HCT116 (cell line): ENCODE data around the gene SNRNP27. TPM values are rescaled to one million over a fixed set of nuclear protein-coding genes. Genes with fewer than 3 reads are reported as not detected.

Source experiments
- ATAC-seq: fragments of 200-7000 bp; cut with Tn5 transposase; 2 replicates; pipeline ENCODE4 v1.9.1; 2020; ENCODE audit warnings: mild to moderate bottlenecking, moderate library complexity
- BruUV-seq: library from RNA; stranded (reverse); fragments of 400-500 nt; replicated peaks from 2 replicates; lab custom pipeline; 2021; lab: Mats Ljungman, UMichigan
- CTCF ChIA-PET: fragments of 300-600 bp; sonication (Branson Sonifier 250); formaldehyde crosslinking; loops from one replicate; lab custom pipeline; 2021; ENCODE audit warnings: antibody characterized with exemption; lab: Charles Lee
- POLR2A ChIA-PET: fragments of 300-600, 350-600 bp; sonication (Branson Sonifier 250); formaldehyde crosslinking; loops from one replicate; lab custom pipeline; 2021; ENCODE audit warnings: antibody characterized with exemption; lab: Charles Lee
- RAD21 ChIA-PET, 2 experiments: fragments of 300-600 bp; sonication (Branson Sonifier 250); formaldehyde crosslinking; loops; one replicate each; lab custom pipeline; 2023; ENCODE audit warnings: low total read pairs in 2 of 2; ENCODE audit not compliant: uncharacterized antibody in 2 of 2, unreplicated experiment in 2 of 2, low non-redundant PET in 1 of 2; lab: Charles Lee
- DNase-seq: peaks from one replicate; pipeline ENCODE4 v3.0.0-alpha.2; 2010; ENCODE audit warnings: low read depth, low spot score
- H2AFZ ChIP-seq: fragments of 200-600 bp; shearing (Covaris generic), sonication (generic); 2 replicates; pipeline ENCODE4 v1.6.1; 2017; ENCODE audit warnings: low read depth, mixed run types, mixed read lengths, antibody characterized with exemption, low read length; ENCODE audit not compliant: poor library complexity, severe bottlenecking
- H3K27ac ChIP-seq: 2 replicates; pipeline ENCODE4 v1.5.1; 2012; ENCODE audit warnings: low read depth, low read length
- H3K27me3 ChIP-seq: fragments of 200-600 bp; sonication (generic); 2 replicates; pipeline ENCODE4 v1.6.1; 2016; ENCODE audit warnings: mixed run types, low read length, mixed read lengths; ENCODE audit not compliant: insufficient read depth
- H3K36me3 ChIP-seq, 2 experiments: fragments of 200-500 bp in 1 of 2; fragments of 200-600 bp in 1 of 2; sonication (Bioruptor generic) in 1 of 2; sonication (generic) in 1 of 2; 2 replicates each; pipeline versions ENCODE4 v1.5.1 to v1.6.1; 2014 to 2016; ENCODE audit warnings: low read length in 2 of 2, inconsistent platforms in 1 of 2, mixed read lengths in 1 of 2, mixed run types in 1 of 2; ENCODE audit not compliant: insufficient read depth in 2 of 2, control insufficient read depth in 1 of 2
- H3K4me1 ChIP-seq, 2 experiments: fragments of 200-600 bp in 1 of 2; sonication (generic) in 1 of 2; 2 replicates each; pipeline versions ENCODE4 v1.5.1 to v1.6.1; 2012 to 2017; ENCODE audit warnings: low read length in 2 of 2, inconsistent platforms in 1 of 2, mild to moderate bottlenecking in 1 of 2, mixed read lengths in 1 of 2, mixed run types in 1 of 2, moderate library complexity in 1 of 2; ENCODE audit not compliant: insufficient read depth in 2 of 2, control insufficient read depth in 1 of 2
- H3K4me2 ChIP-seq: fragments of 200-600 bp; sonication (generic); 2 replicates; pipeline ENCODE4 v1.6.1; 2017; ENCODE audit warnings: mixed run types, low read length, mixed read lengths
- H3K4me3 ChIP-seq, 2 experiments: fragments of 200-600 bp in 1 of 2; sonication (generic) in 1 of 2; replicated peaks in 1 of 2; 2 replicates each; pipeline ENCODE4 v1.5.1; 2011 to 2016; ENCODE audit warnings: low read length in 2 of 2, control low read depth in 1 of 2, low read depth in 1 of 2, mild to moderate bottlenecking in 1 of 2, mixed read lengths in 1 of 2, mixed run types in 1 of 2
- H3K79me2 ChIP-seq: fragments of 200-600 bp; sonication (generic); 2 replicates; pipeline ENCODE4 v1.6.1; 2017; ENCODE audit warnings: mild to moderate bottlenecking, mixed run types, low read length, moderate library complexity, mixed read lengths; ENCODE audit not compliant: insufficient read depth
- H3K9ac ChIP-seq: fragments of 200-600 bp; sonication (generic); 2 replicates; pipeline ENCODE4 v1.6.1; 2016; ENCODE audit warnings: low read length, mixed read lengths
- H3K9me2 ChIP-seq: fragments of 200-600 bp; sonication (generic), shearing (Covaris generic); 2 replicates; pipeline ENCODE4 v1.6.1; 2017; ENCODE audit warnings: mixed run types, mild to moderate bottlenecking, moderate library complexity; ENCODE audit not compliant: insufficient read depth
- H3K9me3 ChIP-seq, 2 experiments: fragments of 200-500 bp in 1 of 2; fragments of 200-600 bp in 1 of 2; sonication (Bioruptor generic) in 1 of 2; sonication (generic) in 1 of 2; 2 replicates each; pipeline ENCODE4 v1.6.1; 2014 to 2017; ENCODE audit warnings: low read length in 2 of 2, mixed read lengths in 2 of 2, inconsistent platforms in 1 of 2, low read depth in 1 of 2, mild to moderate bottlenecking in 1 of 2, mixed run types in 1 of 2, moderate library complexity in 1 of 2; ENCODE audit not compliant: control insufficient read depth in 1 of 2, insufficient read depth in 1 of 2
- H4K20me1 ChIP-seq: fragments of 200-600 bp; sonication (generic), shearing (Covaris generic); 2 replicates; pipeline ENCODE4 v1.6.1; 2017; ENCODE audit warnings: mixed run types, mild to moderate bottlenecking, moderate library complexity; ENCODE audit not compliant: insufficient read depth
- ATF3 ChIP-seq: IDR thresholded peaks from 2 replicates; pipeline ENCODE4 v1.6.1; 2012
- CBX3 ChIP-seq: IDR thresholded peaks from 2 replicates; pipeline ENCODE4 v1.6.1; 2012; ENCODE audit warnings: low read depth
- CEBPB ChIP-seq: IDR thresholded peaks from 2 replicates; pipeline ENCODE4 v1.6.1; 2012; ENCODE audit warnings: low read depth
- CTCF ChIP-seq, 3 experiments: fragments of 200-600 bp in 1 of 3; sonication (generic) in 1 of 3; IDR thresholded peaks in 2 of 3; conservative IDR thresholded peaks in 1 of 3; 2 replicates each; pipeline ENCODE4 v1.5.1; 2012 to 2017; ENCODE audit warnings: low read depth in 2 of 3, low read length in 2 of 3, antibody characterized with exemption in 1 of 3, borderline replicate concordance in 1 of 3, control low read depth in 1 of 3, mild to moderate bottlenecking in 1 of 3, mixed read lengths in 1 of 3, mixed run types in 1 of 3, moderate library complexity in 1 of 3; ENCODE audit not compliant: insufficient read depth in 1 of 3
- ELF1 ChIP-seq: IDR thresholded peaks from 2 replicates; pipeline ENCODE4 v1.6.1; 2012; ENCODE audit warnings: low read depth, borderline replicate concordance
- EZH2phosphoT487 ChIP-seq: fragments of 200-600 bp; IDR thresholded peaks from 2 replicates; pipeline ENCODE4 v1.6.1; 2018; ENCODE audit warnings: antibody characterized with exemption, borderline replicate concordance
- FOSL1 ChIP-seq: IDR thresholded peaks from 2 replicates; pipeline ENCODE4 v1.6.1; 2012; ENCODE audit warnings: low read depth
- POLR2A ChIP-seq: IDR thresholded peaks from 2 replicates; pipeline ENCODE4 v1.7.0; 2011; ENCODE audit warnings: borderline replicate concordance; ENCODE audit not compliant: insufficient read depth, insufficient read length; ENCODE audit errors: extremely low read depth
- REST ChIP-seq: IDR thresholded peaks from 2 replicates; pipeline ENCODE4 v1.6.1; 2012; ENCODE audit warnings: low read depth
- SIN3A ChIP-seq: IDR thresholded peaks from 2 replicates; pipeline ENCODE4 v1.6.1; 2012; ENCODE audit warnings: low read depth
- SP1 ChIP-seq: IDR thresholded peaks from 2 replicates; pipeline ENCODE4 v1.6.1; 2012; ENCODE audit warnings: low read depth
- SRF ChIP-seq: IDR thresholded peaks from 2 replicates; pipeline ENCODE4 v1.6.1; 2012; ENCODE audit warnings: low read depth
- TCF7L2 ChIP-seq: IDR thresholded peaks from 2 replicates; pipeline ENCODE4 v1.7.0; 2011; ENCODE audit warnings: borderline replicate concordance, inconsistent platforms; ENCODE audit not compliant: insufficient read depth, insufficient read length; ENCODE audit errors: extremely low read depth
- intact Hi-C: fragments of 100-400 bp; cut with micrococcal nuclease; formaldehyde crosslinking; loops from 2 replicates; pipeline ENCODE4 v1.10.0; 2022
- total RNA-seq: library from RNA; stranded (reverse); gene quantifications from one replicate; pipeline ENCODE4 v1.2.1, GENCODE V29; 2021; ENCODE audit not compliant: unreplicated experiment

SNRNP27 gene
- total RNA-seq, 1 experiment from 2014 or later = 44.4 TPM

GRCh38 chr2:69944756-69945155 is 51.0 kb downstream of the SNRNP27 start (continued):
- TF ChIP-seq REST (no peak), ELF1 (no peak)

GRCh38 chr2:69945441-69945840 is 51.7 kb downstream of the SNRNP27 start:
- ChIA-PET RAD21 (interaction anchor here in 1 of 2 experiments (0.6 kb wide), 1 partner anchor 113 kb away, joined by 3 read pairs; no protein-coding TSS in a partner anchor), CTCF (no interaction called here), POLR2A (interaction anchor here (1.1 kb wide), 1 partner anchor 312 kb away, joined by 3 read pairs; no protein-coding TSS in a partner anchor)
- no peak for ATAC-seq
- no peaks in the 10 kb centered on the region for H3K9me2 ChIP-seq
- H3K4me2 ChIP-seq = no peak overlapping the region
- no peak for DNase-seq
- no peak overlapping the region for H3K4me3 ChIP-seq
- H3K4me1 ChIP-seq = peaks cover 19 to 32% of the 10 kb centered on the region in 2 experiments
- BruUV-seq = no TSS peak
- H3K79me2 ChIP-seq = no peaks in the 10 kb centered on the region
- no peak overlapping the region for H3K9ac ChIP-seq
- no peaks in the 10 kb centered on the region for H4K20me1 ChIP-seq
- H3K27ac ChIP-seq = no peak overlapping the region
- intact Hi-C loops = no loop called here
- no peaks in the 10 kb centered on the region for H3K27me3 ChIP-seq
- H3K36me3 ChIP-seq = no peaks in the 10 kb centered on the region
- H2AFZ ChIP-seq = no peak overlapping the region
- no peaks in the 10 kb centered on the region for H3K9me3 ChIP-seq
- TF ChIP-seq SRF (no peak), CEBPB (no peak), REST (no peak), ELF1 (no peak), CTCF (IDR thresholded peaks at IDR 0.05 in 2 of 3, conservative IDR thresholded peaks at IDR 0.05 in 1 of 3; ENCODE audit: borderline replicate concordance in 1 of 3, insufficient read depth in 1 of 3, low read depth in 2 of 3, low read length in 2 of 3) (no peak), SIN3A (no peak), TCF7L2 (no peak), FOSL1 (no peak), CBX3 (no peak), SP1 (no peak), EZH2phosphoT487 (no peak), POLR2A (no peak), ATF3 (no peak)
